Neural crest cell (in vitro differentiated cells): ENCODE measurements around the gene VPS13C. TPM values are rescaled to one million over a fixed set of nuclear protein-coding genes. Genes with fewer than 3 reads are reported as not detected.

Source experiments
- DNase-seq: peaks from one replicate; pipeline ENCODE4 v3.0.0; 2021; ENCODE audit warnings: low read depth, mixed read lengths, low spot score
- H3K27ac Mint-ChIP-seq: one replicate; pipeline ENCODE4 v1.8.0; 2021; ENCODE audit warnings: mild to moderate bottlenecking, mixed read lengths; ENCODE audit not compliant: unreplicated experiment
- H3K27me3 Mint-ChIP-seq: 2 replicates; pipeline ENCODE4 v1.8.0; 2021; ENCODE audit warnings: low read depth, mild to moderate bottlenecking, mixed read lengths
- H3K36me3 Mint-ChIP-seq: 2 replicates; pipeline ENCODE4 v1.8.0; 2021; ENCODE audit warnings: low read depth, mild to moderate bottlenecking, mixed read lengths
- H3K4me1 Mint-ChIP-seq: 2 replicates; pipeline ENCODE4 v1.8.0; 2021; ENCODE audit warnings: mixed read lengths
- H3K4me3 Mint-ChIP-seq: one replicate; pipeline ENCODE4 v1.8.0; 2021; ENCODE audit warnings: mild to moderate bottlenecking, mixed read lengths
- H3K9me3 Mint-ChIP-seq: 2 replicates; pipeline ENCODE4 v1.8.0; 2021; ENCODE audit warnings: mixed read lengths
- CTCF ChIP-seq: fragments of 200-600 bp; sonication (generic); conservative IDR thresholded peaks from 2 replicates; pipeline ENCODE4 v1.5.0; 2021; ENCODE audit warnings: antibody characterized with exemption, mild to moderate bottlenecking
- total RNA-seq: library from RNA; stranded (reverse); gene quantifications from 2 replicates; pipeline ENCODE4 v1.2.1, GENCODE V29; 2021

VPS13C gene
- total RNA-seq, 1 donor from 2014 or later = 33.1 TPM

- Mint-ChIP-seq H3K27me3 (peaks cover 3% of the 10 kb centered on the region), H3K9me3 (no peaks in the 10 kb centered on the region), H3K4me1 (no peaks in the 10 kb centered on the region), H3K27ac (no peak overlapping the region), H3K36me3 (no peaks in the 10 kb centered on the region), H3K4me3 (no peak overlapping the region)
- no peak for TF ChIP-seq CTCF
- no peak for DNase-seq
Observed at GRCh38 chr15:62094388-62094787, 34.1 kb upstream of the VPS13C start.

GRCh38 chr15:62093809-62094208, 33.6 kb upstream of the VPS13C start:
- no peak for DNase-seq
- H3K27ac Mint-ChIP-seq = no peak overlapping the region
- no peaks in the 10 kb centered on the region for H3K9me3 Mint-ChIP-seq
- H3K4me1 Mint-ChIP-seq = peaks cover under 1% of the 10 kb centered on the region
- TF ChIP-seq CTCF = no peak
- peaks cover 3% of the 10 kb centered on the region for H3K27me3 Mint-ChIP-seq
- no peaks in the 10 kb centered on the region for H3K36me3 Mint-ChIP-seq
- no peak overlapping the region for H3K4me3 Mint-ChIP-seq

- Mint-ChIP-seq H3K4me3 (no peak overlapping the region), H3K27ac (no peak overlapping the region)
- no peak for DNase-seq
Observed at GRCh38 chr15:62090988-62091387, 30.7 kb upstream of the VPS13C start.

GRCh38 chr15:62089616-62090015, 29.4 kb upstream of the VPS13C start:
- TF ChIP-seq CTCF = no peak
- no peaks in the 10 kb centered on the region for H3K27me3 Mint-ChIP-seq

More at GRCh38 chr15:62090988-62091387, 30.7 kb upstream of the VPS13C start:
- no peak for TF ChIP-seq CTCF
- H3K36me3 Mint-ChIP-seq = no peaks in the 10 kb centered on the region
- no peaks in the 10 kb centered on the region for H3K27me3 Mint-ChIP-seq
- H3K9me3 Mint-ChIP-seq = no peaks in the 10 kb centered on the region
- H3K4me1 Mint-ChIP-seq = peaks cover 9% of the 10 kb centered on the region

GRCh38 chr15:62088353-62088693, 28.1 kb upstream of the VPS13C start:
- Mint-ChIP-seq H3K9me3 (no peaks in the 10 kb centered on the region), H3K4me3 (no peak overlapping the region), H3K36me3 (no peaks in the 10 kb centered on the region), H3K4me1 (peaks cover 19% of the 10 kb centered on the region), H3K27me3 (no peaks in the 10 kb centered on the region), H3K27ac (no peak overlapping the region)
- TF ChIP-seq CTCF = no peak
- no peak for DNase-seq

More at GRCh38 chr15:62089616-62090015, 29.4 kb upstream of the VPS13C start:
- Mint-ChIP-seq H3K36me3 (no peaks in the 10 kb centered on the region), H3K4me3 (no peak overlapping the region), H3K27ac (no peak overlapping the region), H3K9me3 (no peaks in the 10 kb centered on the region), H3K4me1 (peaks cover 13% of the 10 kb centered on the region)
- no peak for DNase-seq
